Heart left ventricle (tissue), 16 donors: ENCODE data around the gene GIMAP5. TPM values are rescaled to one million over a fixed set of nuclear protein-coding genes. Genes with fewer than 3 reads are reported as not detected.
A peak's percentile ranks its signal among the peaks of the same experiment; 100 is the strongest.

ENCODE experiments used
- ATAC-seq, 4 donors: fragments of 200-7000 bp; cut with Tn5 transposase; one replicate each; pipeline ENCODE4 v1.9.1; 2020 to 2022; ENCODE audit warnings: moderate library complexity in 4 of 4, mild to moderate bottlenecking in 3 of 4, moderate number of reproducible peaks in 1 of 4
- DNase-seq, 5 donors: peaks; one replicate each; pipeline ENCODE4 v3.0.0-alpha.2; 2020
- H3K27ac ChIP-seq, 12 donors: fragments of 200-600 bp; sonication (generic) in 4 of 12; one replicate each; pipeline versions ENCODE4 v1.5.0 to v1.8.0; 2016 to 2022; ENCODE audit warnings: mild to moderate bottlenecking in 2 of 12
- H3K27me3 ChIP-seq, 9 donors: fragments of 200-600 bp; sonication (generic) in 2 of 9; one replicate each; pipeline versions ENCODE4 v1.5.1 to v1.8.0; 2016 to 2022; ENCODE audit warnings: mild to moderate bottlenecking in 3 of 9
- H3K36me3 ChIP-seq, 9 donors: fragments of 200-600 bp; sonication (generic) in 2 of 9; one replicate each; pipeline versions ENCODE4 v1.5.0 to v1.8.0; 2018 to 2022; ENCODE audit warnings: mild to moderate bottlenecking in 2 of 9
- H3K4me1 ChIP-seq, 12 donors: fragments of 200-600 bp; sonication (generic) in 4 of 12; one replicate each; pipeline versions ENCODE4 v1.5.0 to v1.8.0; 2016 to 2022; ENCODE audit warnings: mild to moderate bottlenecking in 3 of 12
- H3K4me3 ChIP-seq, 12 donors: fragments of 200-600 bp; sonication (generic) in 4 of 12; one replicate each; pipeline versions ENCODE4 v1.5.0 to v1.8.0; 2017 to 2022; ENCODE audit warnings: mild to moderate bottlenecking in 9 of 12, moderate library complexity in 4 of 12
- H3K9me3 ChIP-seq, 12 donors: fragments of 200-600 bp; sonication (generic) in 4 of 12; one replicate each; pipeline versions ENCODE4 v1.5.0 to v1.8.0; 2016 to 2022; ENCODE audit warnings: mild to moderate bottlenecking in 1 of 12
- CTCF ChIP-seq, 12 donors: fragments of 200-600 bp; sonication (generic) in 4 of 12; IDR thresholded peaks; one replicate each; pipeline versions ENCODE4 v1.5.0 to v1.8.0; 2018 to 2022; ENCODE audit warnings: antibody characterized with exemption in 12 of 12, mild to moderate bottlenecking in 5 of 12
- POLR2A ChIP-seq, 2 donors: fragments of 450-650 bp; IDR thresholded peaks; one replicate each; pipeline ENCODE4 v1.6.1; 2017; ENCODE audit warnings: antibody characterized with exemption in 2 of 2, mild to moderate bottlenecking in 2 of 2, moderate library complexity in 2 of 2
- WGBS, 4 donors: extraction: QIAGEN DNeasy Blood & Tissue Kit in 2 of 4; methylation state at CpG; one replicate each; pipeline versions ENCODE4 v1.1.5 to v1.1.7; 2013 to 2018; 5-methylcytosine and 5-hydroxymethylcytosine counted together
- intact Hi-C, 10 donors: fragments of 100-400 bp; cut with DNase I; formaldehyde crosslinking; loops; one replicate each; pipeline versions ENCODE4 v1.11.1 to v1.14.2; 2022
- polyA plus RNA-seq, 2 donors: library from polyadenylated mRNA; stranded (reverse); fragments of 200-250 nt; gene quantifications; one replicate each; pipeline ENCODE4 v1.2.3, GENCODE V29; 2013
- total RNA-seq, 9 donors: library from RNA; depleted of rRNA in 2 of 9; stranded (reverse); fragments of >200 nt in 2 of 9; fragmentation: NEBNext Ultra II Directional in 3 of 9; extraction: Animal tissue kit (Norgen Biotek cat#: 25700) in 3 of 9; gene quantifications; one replicate each; pipeline versions ENCODE4 v1.1.0 to v1.2.4, GENCODE V29; 2016 to 2023
- donor health status: ischemic (EF 13 %, LVEDD 7.1; RV severe dilation, severe dysfunction).
- donor health status: healthy with polysubstance abuse.
- donor health status: DM: no; HTN: yes; CAD: no.
- donor health status: DM: no; HTN: no; CAD: no.
- donor health status: ischemic (EF 25% LVEDD 6.9; RV normal size, moderate dysfunction).
- donor health status: ischemic (EF 25% LVEDD 5.7; RV mildly dilated, moderate dysfunction).
- donor health status: healthy.
- donor health status: DM: yes; HTN: yes; CAD: no.
- donor health status: ischemic (EF 35%, LVEDD 5.7; RV mildly dilated, moderate dysfunction).
- donor health status: nonischemic (EF 11% LVEDD 7.7; RV severe dilation, severe dysfunction).
- donor health status: DM: yes; HTN: yes; CAD: no.
- donor health status: PGD.
- donor health status: ischemic (EF 29% LVEDD 5.4; RV normal size, mild dysfunction).
- donor health status: nonischemic (EF 23%, LVEDD 6.1; RV moderate dilation, normal function).

GIMAP5 gene
- total and polyA plus RNA-seq, 11 donors = 6.4 to 40.4 (median 19.3) TPM

GRCh38 chr7:150751702-150752101 lies 14.5 kb downstream of the GIMAP5 start:
- peak; percentile 87 to 92 (median 90) for ATAC-seq
- no peaks in the 10 kb centered on the region for H3K27me3 ChIP-seq
- H3K9me3 ChIP-seq = no peaks in the 10 kb centered on the region
- peaks cover 0 to 64% (median 41%) of the 10 kb centered on the region in 12 donors for H3K4me1 ChIP-seq
- intact Hi-C loops = loop anchor here in 3 of 10 donors (5.0 to 10.0 kb wide), 4 partner anchors 119 to 467 kb away; partner anchors contain the start of gene GIMAP6 (in 1 of the 3)
- TF ChIP-seq CTCF (IDR thresholded peaks at IDR 0.05) (no peak), POLR2A (IDR thresholded peaks at IDR 0.05) (no peak)
- H3K27ac ChIP-seq = peak overlapping the region; percentile 50 to 86 (median 69)
- peak in 3 of 5 donors; percentile 39 to 51 (median 46) for DNase-seq
- no peak overlapping the region for H3K4me3 ChIP-seq
- WGBS, 4 donors = 10 to 17% (median 12%) methylated on average over 2 of the region's 2 CpGs
- no peaks in the 10 kb centered on the region for H3K36me3 ChIP-seq

DNA sequence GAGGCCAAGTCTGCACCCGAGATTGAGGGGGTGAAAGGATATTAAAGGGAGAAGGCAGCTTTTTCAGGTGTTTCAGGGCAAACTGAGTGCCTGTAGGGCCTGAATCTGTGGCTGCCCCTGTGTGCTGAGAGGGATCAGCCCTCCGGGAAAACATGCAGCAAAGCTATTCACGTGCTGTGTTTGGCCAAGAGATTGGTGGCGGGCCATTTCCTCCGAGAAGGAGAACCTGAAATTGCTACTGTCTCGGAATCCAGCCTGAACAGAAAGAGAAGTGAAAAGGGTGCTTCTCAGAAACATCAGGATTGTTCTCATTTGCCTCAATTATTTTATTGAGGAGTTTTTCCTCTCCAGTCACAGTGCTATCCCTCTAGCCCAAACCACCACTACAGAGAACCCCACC lies 16.0 kb downstream of the GIMAP5 start:
- H3K36me3 ChIP-seq = no peaks in the 10 kb centered on the region
- intact Hi-C loops = loop anchor here in 3 of 10 donors (5.0 to 10.0 kb wide), 4 partner anchors 121 to 468 kb away; partner anchors contain the start of gene GIMAP6 (in 1 of the 3)
- peak overlapping the region in 9 of 12 donors; percentile 42 to 90 (median 81) for H3K27ac ChIP-seq
- H3K27me3 ChIP-seq = no peaks in the 10 kb centered on the region
- ATAC-seq = no peak
- TF ChIP-seq POLR2A (IDR thresholded peaks at IDR 0.05) (no peak), CTCF (IDR thresholded peaks at IDR 0.05) (no peak)
- peaks cover 0 to 61% (median 41%) of the 10 kb centered on the region in 12 donors for H3K4me1 ChIP-seq
- no peaks in the 10 kb centered on the region for H3K9me3 ChIP-seq
- H3K4me3 ChIP-seq = no peak overlapping the region
- DNase-seq = no peak
- WGBS, 4 donors = 38 to 55% (median 48%) methylated on average over 6 of the region's 6 CpGs

GRCh38 chr7:150753826-150754603 lies 16.8 kb downstream of the GIMAP5 start:
- no peak overlapping the region for H3K4me3 ChIP-seq
- intact Hi-C loops = loop anchor here in 5 of 10 donors (1.0 to 10.0 kb wide), 9 partner anchors 13 to 469 kb away; partner anchors contain the start of genes GIMAP8 (in 2 of the 5), GIMAP6 (in 1 of the 5) and GIMAP7 (in 1 of the 5)
- no peaks in the 10 kb centered on the region for H3K9me3 ChIP-seq
- no peaks in the 10 kb centered on the region for H3K36me3 ChIP-seq
- H3K4me1 ChIP-seq = peaks cover 0 to 61% (median 41%) of the 10 kb centered on the region in 12 donors
- no peak for DNase-seq
- no peaks in the 10 kb centered on the region for H3K27me3 ChIP-seq
- peak; percentile 26 to 60 (median 41) for ATAC-seq
- TF ChIP-seq POLR2A (IDR thresholded peaks at IDR 0.05) (no peak), CTCF (IDR thresholded peaks at IDR 0.05) (peak in 9 of 12 donors; percentile 23 to 57 (median 44))
- peak overlapping the region in 9 of 12 donors; percentile 24 to 90 (median 81) for H3K27ac ChIP-seq
- 30 to 51% (median 51%) methylated on average over 3 of the region's 3 CpGs for WGBS, 4 donors

DNA sequence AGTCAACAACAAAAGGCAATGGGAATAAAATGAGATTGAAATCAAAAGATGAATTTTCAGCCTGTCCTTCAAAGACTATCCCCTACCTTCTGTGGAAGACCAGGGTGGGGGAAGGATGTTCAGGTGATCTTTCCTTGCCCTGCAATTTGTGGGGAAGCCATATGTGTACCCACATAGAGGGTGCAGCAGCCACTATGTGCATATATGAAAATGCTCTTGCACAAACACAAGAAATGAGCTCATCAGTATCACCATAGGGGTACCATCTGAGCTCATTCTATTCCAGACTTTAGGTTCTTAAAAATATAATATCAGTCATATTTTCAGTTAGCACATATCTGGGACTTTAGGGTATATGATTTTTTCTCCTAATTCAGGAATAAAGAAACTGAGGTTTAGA lies 17.7 kb downstream of the GIMAP5 start:
- Histone ChIP-seq H3K4me3 (no peak overlapping the region), H3K36me3 (no peaks in the 10 kb centered on the region), H3K4me1 (peaks cover 0 to 61% (median 41%) of the 10 kb centered on the region in 12 donors), H3K9me3 (no peaks in the 10 kb centered on the region), H3K27ac (peak overlapping the region; percentile 60 to 90 (median 74)), H3K27me3 (no peaks in the 10 kb centered on the region)
- no peak for ATAC-seq
- intact Hi-C loops = loop anchor here in 7 of 10 donors (1.0 to 10.0 kb wide), 11 partner anchors 14 to 470 kb away; partner anchors contain the start of genes GIMAP6 (in 3 of the 7), GIMAP8 (in 2 of the 7), GIMAP7 (in 1 of the 7) and REPIN1 (in 1 of the 7)
- no peak for DNase-seq
- TF ChIP-seq CTCF (IDR thresholded peaks at IDR 0.05) (no peak), POLR2A (IDR thresholded peaks at IDR 0.05) (no peak)
